Tibial artery (tissue), 4 donors: ENCODE results near the gene MAP6D1.

Source experiments
- DNase-seq, 2 donors: peaks; one replicate each; pipeline ENCODE4 v3.0.0-alpha.2; 2019
- H3K27ac ChIP-seq, 2 donors: fragments of 200-600 bp; sonication (generic) in 1 of 2; 1 replicate in 1 of 2; 2 replicates in 1 of 2; pipeline ENCODE4 v1.5.1; 2018 to 2019; ENCODE audit warnings: mild to moderate bottlenecking in 1 of 2
- H3K27me3 ChIP-seq, 2 donors: fragments of 200-600 bp; sonication (generic) in 1 of 2; one replicate each; pipeline versions ENCODE4 v1.5.1 to v1.6.0; 2016 to 2019
- H3K36me3 ChIP-seq, 3 donors: fragments of 200-600 bp; sonication (generic) in 2 of 3; one replicate each; pipeline ENCODE4 v1.5.1; 2016 to 2019; ENCODE audit warnings: mild to moderate bottlenecking in 2 of 3
- H3K4me1 ChIP-seq, 4 donors: fragments of 200-600 bp; sonication (generic) in 2 of 4; 1 replicate in 3 of 4; 2 replicates in 1 of 4; pipeline ENCODE4 v1.5.1; 2016 to 2019
- H3K4me3 ChIP-seq, 2 donors: fragments of 200-600 bp; sonication (generic) in 1 of 2; 1 replicate in 1 of 2; 2 replicates in 1 of 2; pipeline ENCODE4 v1.5.1; 2018 to 2019; ENCODE audit warnings: mild to moderate bottlenecking in 2 of 2
- H3K9me3 ChIP-seq, 3 donors: fragments of 200-600 bp; sonication (generic) in 1 of 3; one replicate each; pipeline ENCODE4 v1.5.1; 2016 to 2019
- CTCF ChIP-seq, 2 experiments: fragments of 200-600 bp in 1 of 2; fragments of 450-650 bp in 1 of 2; IDR thresholded peaks; one replicate each; pipeline ENCODE4 v1.5.1; 2017 to 2019; ENCODE audit warnings: antibody characterized with exemption in 2 of 2, mild to moderate bottlenecking in 1 of 2, moderate library complexity in 1 of 2
- intact Hi-C: fragments of 100-400 bp; cut with DNase I; formaldehyde crosslinking; loops from one replicate; pipeline ENCODE4 v1.15.0; 2023; ENCODE audit warnings: low total_unique reads

MAP6D1 gene

GRCh38 chr3:183799461-183799860 is 25.9 kb downstream of the MAP6D1 start:
- Histone ChIP-seq H3K27ac (no peak overlapping the region), H3K36me3 (peaks cover 49 to 79% (median 63%) of the 10 kb centered on the region in 3 donors)
- intact Hi-C loops = no loop called here

GRCh38 chr3:183797996-183798395 is 27.4 kb downstream of the MAP6D1 start:
- Histone ChIP-seq H3K4me3 (no peak overlapping the region), H3K27me3 (no peaks in the 10 kb centered on the region), H3K27ac (no peak overlapping the region), H3K36me3 (peaks cover 37 to 75% (median 59%) of the 10 kb centered on the region in 3 donors), H3K4me1 (no peaks in the 10 kb centered on the region), H3K9me3 (no peaks in the 10 kb centered on the region)
- intact Hi-C loops = no loop called here
- no peak for TF ChIP-seq CTCF (IDR thresholded peaks at IDR 0.05)
- DNase-seq = no peak

More at GRCh38 chr3:183799461-183799860, 25.9 kb downstream of the MAP6D1 start:
- Histone ChIP-seq H3K4me1 (no peaks in the 10 kb centered on the region), H3K9me3 (no peaks in the 10 kb centered on the region), H3K27me3 (no peaks in the 10 kb centered on the region), H3K4me3 (no peak overlapping the region)
- no peak for TF ChIP-seq CTCF (IDR thresholded peaks at IDR 0.05)
- no peak for DNase-seq

GRCh38 chr3:183796372-183796771 is 29.0 kb downstream of the MAP6D1 start:
- H3K9me3 ChIP-seq = no peaks in the 10 kb centered on the region
- no peaks in the 10 kb centered on the region for H3K27me3 ChIP-seq
- H3K4me3 ChIP-seq = no peak overlapping the region
- no peaks in the 10 kb centered on the region for H3K4me1 ChIP-seq
- TF ChIP-seq CTCF (IDR thresholded peaks at IDR 0.05) = no peak
- H3K27ac ChIP-seq = no peak overlapping the region
- peaks cover 32 to 75% (median 53%) of the 10 kb centered on the region in 3 donors for H3K36me3 ChIP-seq
- intact Hi-C loops = no loop called here
- DNase-seq = no peak

GRCh38 chr3:183794452-183794851 is 30.9 kb downstream of the MAP6D1 start:
- no peak for DNase-seq
- TF ChIP-seq CTCF (IDR thresholded peaks at IDR 0.05) = no peak
- no peak overlapping the region for H3K4me3 ChIP-seq
- intact Hi-C loops = no loop called here
- no peaks in the 10 kb centered on the region for H3K4me1 ChIP-seq
- H3K27ac ChIP-seq = no peak overlapping the region
- no peaks in the 10 kb centered on the region for H3K9me3 ChIP-seq
- no peaks in the 10 kb centered on the region for H3K27me3 ChIP-seq
- peaks cover 22 to 75% (median 55%) of the 10 kb centered on the region in 3 donors for H3K36me3 ChIP-seq

- H3K4me1 ChIP-seq = no peaks in the 10 kb centered on the region
- no peak overlapping the region for H3K27ac ChIP-seq
- no peak overlapping the region for H3K4me3 ChIP-seq
- no peaks in the 10 kb centered on the region for H3K27me3 ChIP-seq
- H3K36me3 ChIP-seq = peaks cover 8 to 68% (median 45%) of the 10 kb centered on the region in 3 donors
- DNase-seq = no peak
- TF ChIP-seq CTCF (IDR thresholded peaks at IDR 0.05) = no peak
- no peaks in the 10 kb centered on the region for H3K9me3 ChIP-seq
- intact Hi-C loops = no loop called here
Measured at GRCh38 chr3:183792976-183793375, 32.4 kb downstream of the MAP6D1 start.

GRCh38 chr3:183790700-183791099 is 34.7 kb downstream of the MAP6D1 start:
- Histone ChIP-seq H3K9me3 (no peaks in the 10 kb centered on the region), H3K27me3 (no peaks in the 10 kb centered on the region), H3K4me3 (no peak overlapping the region), H3K4me1 (no peaks in the 10 kb centered on the region), H3K27ac (no peak overlapping the region), H3K36me3 (peaks cover 15 to 79% (median 63%) of the 10 kb centered on the region in 3 donors)
- intact Hi-C loops = no loop called here
- DNase-seq = no peak
- TF ChIP-seq CTCF (IDR thresholded peaks at IDR 0.05) = no peak
